WERI-Rb-1 (cell line): ENCODE results near the gene ARID3A.

Source experiments
- DNase-seq: peaks from one replicate; pipeline ENCODE4 v3.0.0-alpha.2; 2020
- H3K27ac ChIP-seq: fragments of 250-450 bp; sonication (Bioruptor Pico); 2 replicates; pipeline ENCODE4 v1.5.1; 2020; ENCODE audit warnings: mild to moderate bottlenecking, moderate library complexity
- H3K27me3 ChIP-seq: fragments of 250-450 bp; sonication (Bioruptor Pico); 2 replicates; pipeline ENCODE4 v1.5.1; 2021; ENCODE audit warnings: mild to moderate bottlenecking, low read depth, moderate library complexity; ENCODE audit not compliant: insufficient read depth, severe bottlenecking
- H3K36me3 ChIP-seq: fragments of 250-450 bp; sonication (Bioruptor Pico); 2 replicates; pipeline ENCODE4 v1.5.1; 2020; ENCODE audit warnings: mild to moderate bottlenecking, moderate library complexity
- H3K4me3 ChIP-seq: 2 replicates; pipeline ENCODE4 v1.5.1; 2011; ENCODE audit warnings: low read depth, mild to moderate bottlenecking, control low read depth, low read length
- H3K9me3 ChIP-seq: fragments of 250-450 bp; sonication (Bioruptor Pico); 2 replicates; pipeline ENCODE4 v1.5.1; 2021; ENCODE audit warnings: mild to moderate bottlenecking, moderate library complexity; ENCODE audit not compliant: severe bottlenecking
- CTCF ChIP-seq: IDR thresholded peaks from 2 replicates; pipeline ENCODE4 v1.5.1; 2011; ENCODE audit warnings: low read depth, mild to moderate bottlenecking, control low read depth, inconsistent platforms, low read length

ARID3A gene

GRCh38 chr19:960020-960419 lies 34.2 kb downstream of the ARID3A start:
- Histone ChIP-seq H3K9me3 (peaks cover 4% of the 10 kb centered on the region), H3K27ac (no peak overlapping the region), H3K4me3 (no peak overlapping the region), H3K36me3 (peaks cover 48% of the 10 kb centered on the region), H3K27me3 (no peaks in the 10 kb centered on the region)
- no peak for DNase-seq
- TF ChIP-seq CTCF = peak; percentile 24; the same call in 1 of the 2 replicates

GRCh38 chr19:960601-960938 lies 34.7 kb downstream of the ARID3A start:
- TF ChIP-seq CTCF = no peak
- DNase-seq = no peak
- Histone ChIP-seq H3K9me3 (peaks cover 7% of the 10 kb centered on the region), H3K36me3 (peaks cover 54% of the 10 kb centered on the region), H3K4me3 (no peak overlapping the region), H3K27me3 (no peaks in the 10 kb centered on the region), H3K27ac (no peak overlapping the region)

GRCh38 chr19:961866-962620 lies 36.2 kb downstream of the ARID3A start:
- peaks cover 62% of the 10 kb centered on the region for H3K36me3 ChIP-seq
- H3K4me3 ChIP-seq = no peak overlapping the region
- DNase-seq = no peak
- H3K9me3 ChIP-seq = peaks cover 7% of the 10 kb centered on the region
- no peak for TF ChIP-seq CTCF
- no peaks in the 10 kb centered on the region for H3K27me3 ChIP-seq
- no peak overlapping the region for H3K27ac ChIP-seq

- H3K36me3 ChIP-seq = peaks cover 69% of the 10 kb centered on the region
- no peak overlapping the region for H3K27ac ChIP-seq
- peaks cover 7% of the 10 kb centered on the region for H3K9me3 ChIP-seq
- H3K27me3 ChIP-seq = no peaks in the 10 kb centered on the region
- TF ChIP-seq CTCF = no peak
- no peak for DNase-seq
- no peak overlapping the region for H3K4me3 ChIP-seq
Measured at GRCh38 chr19:962683-963400, 37.0 kb downstream of the ARID3A start.

- TF ChIP-seq CTCF = no peak
- no peak overlapping the region for H3K27ac ChIP-seq
- DNase-seq = no peak
- no peaks in the 10 kb centered on the region for H3K27me3 ChIP-seq
- peaks cover 73% of the 10 kb centered on the region for H3K36me3 ChIP-seq
- H3K4me3 ChIP-seq = no peak overlapping the region
- peaks cover 7% of the 10 kb centered on the region for H3K9me3 ChIP-seq
Measured at GRCh38 chr19:963486-963951, 37.7 kb downstream of the ARID3A start.
